ENCODE results near the gene GATAD2B.

DNA sequence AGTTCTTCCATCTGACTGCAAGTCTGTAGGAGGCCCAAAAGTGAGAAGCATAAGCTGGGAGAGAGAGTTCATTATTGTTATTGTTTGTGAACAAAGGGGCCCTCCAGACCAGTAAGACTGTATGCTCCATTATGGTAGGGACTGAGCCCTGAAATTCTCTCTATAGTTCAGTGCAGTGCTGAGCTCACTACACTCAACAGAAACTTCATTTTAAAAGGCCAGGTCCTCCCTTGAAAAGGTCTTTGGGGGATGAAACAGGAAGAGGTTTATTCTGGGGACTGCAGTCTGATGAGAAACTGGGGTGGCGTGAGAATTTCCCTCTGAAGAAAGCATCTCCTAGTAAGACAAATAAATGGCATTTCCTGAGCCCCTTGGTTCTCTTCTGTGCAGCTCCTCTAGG, 5.5 kb upstream of the GATAD2B start:
- TF ChIP-seq, protein P1, sequence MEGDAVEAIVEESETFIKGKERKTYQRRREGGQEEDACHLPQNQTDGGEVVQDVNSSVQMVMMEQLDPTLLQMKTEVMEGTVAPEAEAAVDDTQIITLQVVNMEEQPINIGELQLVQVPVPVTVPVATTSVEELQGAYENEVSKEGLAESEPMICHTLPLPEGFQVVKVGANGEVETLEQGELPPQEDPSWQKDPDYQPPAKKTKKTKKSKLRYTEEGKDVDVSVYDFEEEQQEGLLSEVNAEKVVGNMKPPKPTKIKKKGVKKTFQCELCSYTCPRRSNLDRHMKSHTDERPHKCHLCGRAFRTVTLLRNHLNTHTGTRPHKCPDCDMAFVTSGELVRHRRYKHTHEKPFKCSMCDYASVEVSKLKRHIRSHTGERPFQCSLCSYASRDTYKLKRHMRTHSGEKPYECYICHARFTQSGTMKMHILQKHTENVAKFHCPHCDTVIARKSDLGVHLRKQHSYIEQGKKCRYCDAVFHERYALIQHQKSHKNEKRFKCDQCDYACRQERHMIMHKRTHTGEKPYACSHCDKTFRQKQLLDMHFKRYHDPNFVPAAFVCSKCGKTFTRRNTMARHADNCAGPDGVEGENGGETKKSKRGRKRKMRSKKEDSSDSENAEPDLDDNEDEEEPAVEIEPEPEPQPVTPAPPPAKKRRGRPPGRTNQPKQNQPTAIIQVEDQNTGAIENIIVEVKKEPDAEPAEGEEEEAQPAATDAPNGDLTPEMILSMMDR (conservative IDR thresholded peaks at IDR 0.05 in 1 of 2, IDR thresholded peaks at IDR 0.05 in 1 of 2; ENCODE audit: extremely low read depth in 1 of 2, insufficient read depth in 1 of 2, low read depth in 1 of 2, low read length in 2 of 2), result no peak
- no peak for TF ChIP-seq EZH2 (IDR thresholded peaks at IDR 0.05; ENCODE audit: borderline replicate concordance, low read length)

Data from mammary epithelial cell (primary cell).